HG02970 (cell line): ENCODE data around the gene TNIK.
"Not testable (repeated sequence)": the region's sequence is repeated elsewhere in the genome, so short reads cannot be mapped to it uniquely, and the experiment has no call there.

ENCODE experiments used
- ATAC-seq: cut with Tn5 transposase; IDR thresholded peaks from one replicate; pipeline ENCODE4 v1.9.1; 2021; ENCODE audit warnings: mild to moderate bottlenecking, moderate library complexity, moderate number of reproducible peaks; ENCODE audit not compliant: unreplicated experiment, low FRiP score

The TNIK gene

DNA sequence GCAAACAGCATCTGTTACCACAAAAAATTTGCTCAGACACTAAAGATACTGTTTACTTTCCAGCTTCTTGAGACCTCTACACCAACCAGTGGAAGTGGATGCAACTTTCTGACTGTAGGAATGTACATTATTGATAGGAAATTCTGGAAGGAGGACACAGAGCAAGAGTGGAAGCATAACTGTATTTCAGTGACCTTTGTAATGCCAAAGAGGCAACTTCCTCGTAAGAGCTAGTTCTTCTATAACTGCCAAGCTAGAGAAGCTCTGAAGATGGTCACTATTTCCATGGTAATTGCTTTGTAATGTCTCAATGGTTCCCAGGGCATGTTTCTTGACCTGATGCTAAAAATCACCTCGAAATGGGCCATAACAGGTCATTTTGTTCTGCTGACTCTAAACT is 337.3 kb downstream of the TNIK start:
- ATAC-seq, result no peak

DNA sequence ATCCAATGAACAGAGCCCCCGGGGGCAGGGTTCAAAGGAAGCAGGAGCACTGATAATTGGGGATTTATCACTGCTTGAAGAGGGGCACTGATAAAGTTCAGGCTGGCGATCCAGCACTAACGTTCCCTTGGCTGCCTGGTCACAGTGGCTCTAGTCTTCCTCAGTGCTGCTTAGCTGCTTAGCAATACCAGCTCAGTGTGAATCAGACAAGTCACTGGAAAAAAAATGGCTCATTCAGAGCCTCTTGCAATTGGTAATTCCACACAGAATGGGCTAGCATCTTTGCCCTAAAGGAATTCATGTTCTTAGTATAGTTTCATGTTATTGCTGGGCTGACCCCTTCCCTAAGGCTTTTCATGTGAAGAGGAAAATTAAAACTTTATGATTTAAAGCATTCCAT is 338.0 kb downstream of the TNIK start:
- no peak for ATAC-seq

DNA sequence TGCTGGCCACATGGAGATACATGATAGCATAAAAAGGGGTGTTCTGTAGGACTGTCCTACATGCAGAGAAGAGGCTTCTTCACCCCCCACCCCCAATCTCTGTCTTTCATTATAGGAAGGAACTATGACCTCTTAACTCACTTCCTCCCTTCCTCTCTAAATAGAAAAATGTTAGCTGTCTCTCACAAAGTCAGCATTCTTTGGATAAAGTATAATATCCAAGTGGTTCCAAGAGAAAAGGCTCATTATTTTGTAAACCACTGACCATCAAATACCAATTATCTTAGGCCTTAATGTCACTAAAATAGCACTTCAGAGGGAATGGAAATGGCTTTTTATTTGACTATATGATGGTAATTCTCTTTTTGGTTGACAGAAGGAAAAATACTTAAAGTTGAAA is 338.4 kb downstream of the TNIK start:
- no peak for ATAC-seq

DNA sequence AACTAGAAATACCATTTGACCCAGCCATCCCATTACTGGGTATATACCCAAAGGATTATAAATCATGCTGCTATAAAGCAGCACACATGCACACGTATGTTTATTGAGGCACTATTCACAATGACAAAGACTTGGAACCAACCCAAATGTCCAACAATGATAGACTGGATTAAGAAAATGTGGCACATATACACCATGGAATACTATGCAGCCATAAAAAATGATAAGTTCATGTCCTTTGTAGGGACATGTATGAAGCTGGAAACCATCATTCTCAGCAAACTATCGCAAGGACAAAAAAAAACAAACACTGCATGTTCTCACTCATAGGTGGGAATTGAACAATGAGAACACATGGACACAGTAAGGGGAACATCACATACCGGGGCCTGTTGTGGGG is 340.8 kb downstream of the TNIK start:
- not testable (repeated sequence) for ATAC-seq

DNA sequence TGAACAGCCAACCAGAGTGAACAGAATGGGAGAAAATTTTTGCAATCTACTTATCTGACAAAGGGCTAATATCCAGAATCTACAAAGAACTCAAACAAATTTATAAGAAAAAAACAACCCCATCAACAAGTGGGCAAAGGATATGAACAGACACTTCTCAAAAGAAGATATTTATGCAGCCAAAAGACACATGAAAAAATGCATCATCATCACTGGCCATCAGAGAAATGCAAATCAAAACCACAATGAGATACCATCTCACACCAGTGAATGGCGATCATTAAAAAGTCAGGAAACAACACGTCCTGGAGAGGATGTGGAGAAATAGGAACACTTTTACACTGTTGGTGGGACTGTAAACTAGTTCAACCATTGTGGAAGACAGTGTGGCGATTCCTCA is 341.2 kb downstream of the TNIK start:
- not testable (repeated sequence) for ATAC-seq

DNA sequence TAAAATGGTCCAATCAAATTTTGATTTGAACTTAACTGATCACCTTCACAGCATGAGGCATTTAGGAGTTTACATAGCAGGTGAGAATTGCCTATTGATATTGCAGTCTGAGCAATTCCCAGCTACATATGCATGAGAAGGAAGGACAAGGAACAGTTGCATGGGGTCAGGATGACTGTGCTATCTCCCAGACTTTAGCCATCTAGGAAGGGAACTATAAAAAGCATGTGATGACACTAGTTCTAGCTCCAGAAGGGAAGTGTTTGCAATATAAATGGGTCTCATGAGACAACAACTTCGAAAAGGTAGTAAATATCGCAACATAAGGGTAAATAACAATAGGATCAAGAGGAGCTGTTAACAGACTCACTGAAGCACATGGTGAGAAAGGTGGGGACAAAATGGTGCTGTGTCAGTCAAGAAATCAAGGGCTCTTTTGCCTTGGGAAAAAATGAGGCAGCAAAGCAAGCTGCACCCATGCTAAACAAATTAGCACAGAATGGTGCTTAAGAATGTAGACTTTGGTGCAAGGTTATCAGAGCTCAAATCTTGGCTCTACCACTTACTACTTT is 343.3 kb downstream of the TNIK start:
- ATAC-seq, result no peak

DNA sequence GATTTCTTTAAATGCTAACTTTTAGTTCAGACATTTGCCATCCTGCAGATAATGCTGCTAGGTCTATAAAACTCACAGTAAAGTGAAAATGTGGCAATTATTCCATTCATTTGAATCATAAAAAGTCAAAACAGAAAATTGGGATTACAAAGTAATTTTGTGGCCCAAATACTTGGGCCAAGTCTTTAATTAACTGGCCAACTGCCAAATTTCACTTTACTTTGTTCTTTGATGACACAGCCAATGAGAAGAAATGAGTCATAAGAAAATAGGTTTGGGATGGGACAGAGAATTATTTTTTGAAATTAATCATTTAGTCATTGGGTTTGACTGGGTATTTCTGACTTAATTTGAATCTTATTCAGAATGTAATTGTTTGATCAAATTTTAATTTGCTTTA is 343.8 kb downstream of the TNIK start:
- no peak for ATAC-seq

DNA sequence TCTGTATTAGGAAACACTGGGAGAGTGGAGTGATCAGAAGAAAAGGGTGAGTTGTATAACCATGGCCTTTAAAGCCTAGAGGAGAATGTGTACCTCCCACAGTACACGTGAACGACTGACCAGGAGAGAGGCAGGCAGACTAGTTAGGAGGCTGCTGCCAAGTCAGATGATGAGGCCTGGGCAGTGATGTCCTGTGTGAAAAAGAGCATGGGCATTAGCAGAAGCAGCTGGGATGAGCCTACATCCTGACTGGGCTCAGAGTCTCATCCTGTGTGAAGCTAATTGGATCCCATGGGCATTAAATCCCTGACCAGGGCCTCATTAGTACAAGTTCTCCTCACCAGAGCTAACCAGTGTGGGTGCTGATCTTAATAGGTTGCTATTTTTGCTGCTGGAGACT is 344.5 kb downstream of the TNIK start:
- no peak for ATAC-seq

DNA sequence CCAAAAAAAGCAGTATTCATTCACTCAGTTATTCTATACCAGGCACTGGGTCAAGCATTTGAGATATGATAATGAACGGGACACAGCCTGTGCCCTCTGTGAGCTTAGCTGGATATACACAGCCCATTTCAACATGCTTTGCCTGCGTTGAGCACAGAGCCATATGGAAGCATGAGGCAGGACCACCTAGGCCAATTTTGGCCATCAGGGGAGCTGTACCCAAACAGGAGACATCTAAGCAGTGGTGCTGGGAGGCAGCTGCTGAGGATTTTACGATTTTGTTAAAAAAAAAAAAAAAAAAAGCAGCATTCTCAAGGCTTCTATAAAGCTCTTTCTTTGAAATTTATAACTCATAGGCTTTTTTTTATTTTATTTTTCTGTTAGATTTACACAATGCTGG is 346.5 kb downstream of the TNIK start:
- ATAC-seq, result no peak

DNA sequence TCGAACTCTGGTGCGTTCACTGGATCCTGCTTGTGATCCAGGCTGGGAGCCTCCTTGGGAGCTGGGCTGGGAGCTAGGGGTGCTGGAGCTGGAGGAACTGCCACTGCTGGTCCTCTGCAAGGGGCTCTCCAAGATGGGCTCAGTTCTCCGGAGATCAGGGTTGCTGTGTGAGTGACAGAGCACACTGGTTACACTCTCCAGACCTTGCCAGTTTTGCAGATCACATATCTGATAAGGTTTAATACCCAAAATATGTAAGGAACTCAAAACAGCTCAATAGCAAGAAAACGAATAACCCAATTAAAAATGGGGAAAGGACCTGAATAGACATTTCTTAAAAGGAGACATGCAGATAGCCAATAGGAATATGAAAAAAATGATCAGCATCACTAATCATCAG is 349.5 kb downstream of the TNIK start:
- no peak for ATAC-seq

DNA sequence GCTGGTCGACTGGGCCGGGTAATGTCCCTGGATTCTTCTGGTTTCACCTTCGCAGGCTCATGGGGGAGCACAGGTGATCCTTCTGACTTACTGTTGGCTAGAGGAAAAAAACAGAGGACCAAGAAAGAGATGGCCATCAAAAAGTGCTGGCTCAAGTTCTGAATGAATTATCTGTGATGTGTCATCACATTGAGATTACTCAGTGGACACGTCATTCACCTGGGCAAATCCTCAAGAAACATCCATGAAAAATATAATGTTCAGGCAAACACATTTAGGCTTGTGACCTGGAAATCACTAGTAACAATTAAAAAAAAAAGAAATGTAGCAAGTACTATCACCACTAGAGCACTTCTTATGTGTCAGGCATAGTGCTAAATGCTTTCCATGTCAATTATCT is 352.1 kb downstream of the TNIK start:
- ATAC-seq, result no peak

DNA sequence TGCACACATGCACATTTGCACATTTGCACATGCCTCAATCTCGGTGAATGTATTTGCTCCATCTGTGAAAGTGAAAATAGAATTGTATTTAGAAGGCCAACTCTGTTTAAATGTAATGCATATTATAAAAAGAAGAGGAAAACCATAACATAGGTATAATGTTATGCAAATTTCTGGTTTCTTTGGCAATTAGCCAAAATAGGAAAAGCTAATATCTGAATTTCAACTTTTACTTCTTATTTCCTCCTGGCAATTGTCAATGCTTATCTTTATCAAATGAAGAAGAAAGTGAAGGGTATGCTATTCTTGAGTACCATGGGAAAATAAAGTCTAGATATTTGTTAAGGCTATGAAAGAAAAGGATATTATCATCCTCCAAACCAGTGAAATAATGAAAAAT is 357.0 kb downstream of the TNIK start:
- ATAC-seq, result no peak

DNA sequence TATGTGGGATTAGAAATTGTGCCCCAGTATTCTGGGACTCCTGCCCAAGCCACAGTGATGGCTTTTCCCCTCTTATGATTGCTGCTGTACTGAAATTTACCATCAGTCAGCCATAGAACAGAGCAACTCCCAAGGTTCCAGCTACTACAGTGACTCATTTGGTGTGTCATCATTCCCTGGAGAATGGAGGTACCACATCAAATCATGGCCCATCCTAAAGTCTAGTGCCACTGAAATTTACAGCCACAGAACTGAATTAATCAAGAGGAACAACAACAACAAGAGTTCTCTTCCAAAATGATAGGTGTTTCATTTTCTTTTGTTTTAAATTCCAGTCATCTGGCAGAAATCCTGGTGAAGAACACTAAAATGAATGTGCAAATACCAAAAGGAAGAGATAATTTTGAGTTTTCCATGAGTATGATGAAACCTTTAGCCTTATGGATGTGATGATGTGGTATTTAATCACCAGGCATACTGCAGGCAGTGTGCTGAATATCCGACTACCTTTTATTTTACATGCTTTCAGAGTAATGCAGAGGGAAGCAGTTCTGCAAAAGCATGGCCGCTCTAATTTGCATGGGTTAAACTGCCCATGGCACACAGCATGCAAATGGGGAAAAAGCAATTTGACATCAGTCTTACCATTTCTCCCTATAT is 358.1 kb downstream of the TNIK start:
- no peak for ATAC-seq

DNA sequence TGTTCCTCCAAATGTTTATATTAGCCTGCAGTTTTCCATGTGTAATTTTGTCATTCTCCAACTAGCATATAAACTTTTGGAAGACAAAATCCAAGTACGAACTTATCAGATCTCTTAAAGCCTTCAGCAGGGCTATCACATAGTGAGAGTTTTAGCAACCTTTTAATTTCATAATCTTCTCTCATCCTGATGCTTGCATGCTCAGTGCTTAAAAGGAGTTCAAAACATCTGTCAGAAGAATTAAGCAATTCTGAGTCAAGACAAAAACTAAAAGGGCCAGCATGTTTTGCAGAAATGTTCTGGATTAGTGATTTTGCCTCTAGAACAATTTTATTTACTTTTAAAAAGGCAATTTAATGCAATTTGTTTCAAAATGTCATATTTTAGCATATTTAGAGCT is 360.3 kb downstream of the TNIK start:
- no peak for ATAC-seq

DNA sequence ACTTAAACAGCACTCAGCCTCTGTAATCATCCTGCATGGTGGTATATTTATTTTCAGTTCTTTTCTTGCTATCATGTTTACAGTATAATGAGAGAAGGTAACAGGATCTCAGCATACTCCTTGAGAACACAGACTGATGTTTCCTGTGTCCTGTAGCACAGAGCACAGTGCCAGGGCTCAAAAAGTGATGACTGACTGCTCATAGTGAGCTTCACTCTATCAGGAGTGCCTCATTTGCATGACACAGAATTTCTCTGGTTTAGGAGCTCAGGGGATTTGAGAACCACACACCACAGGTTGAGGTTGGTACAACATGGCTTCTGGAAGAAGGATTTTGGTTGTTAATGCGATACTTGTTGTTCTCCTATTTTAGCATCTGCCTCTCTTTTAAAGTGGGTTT is 365.1 kb downstream of the TNIK start:
- no peak for ATAC-seq

DNA sequence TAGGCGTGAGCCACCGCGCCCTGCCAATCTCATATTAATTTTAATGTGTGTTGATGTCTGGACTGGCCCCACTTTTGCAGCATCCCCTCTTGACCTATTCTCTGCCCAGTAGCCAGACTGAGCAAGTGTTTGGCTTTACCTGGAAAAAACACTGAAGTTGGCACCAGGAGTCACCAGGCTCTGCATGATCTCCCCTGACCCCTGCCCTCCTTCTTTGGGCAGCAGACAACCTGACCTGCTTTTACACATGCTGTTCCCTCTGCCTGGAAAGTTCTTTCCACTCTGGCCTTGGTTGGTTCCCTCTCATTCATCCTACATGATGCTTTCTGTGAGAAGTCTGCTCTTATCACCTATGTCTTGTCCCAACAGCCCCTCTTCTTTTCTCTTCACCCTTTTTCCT is 365.8 kb downstream of the TNIK start:
- no peak for ATAC-seq

DNA sequence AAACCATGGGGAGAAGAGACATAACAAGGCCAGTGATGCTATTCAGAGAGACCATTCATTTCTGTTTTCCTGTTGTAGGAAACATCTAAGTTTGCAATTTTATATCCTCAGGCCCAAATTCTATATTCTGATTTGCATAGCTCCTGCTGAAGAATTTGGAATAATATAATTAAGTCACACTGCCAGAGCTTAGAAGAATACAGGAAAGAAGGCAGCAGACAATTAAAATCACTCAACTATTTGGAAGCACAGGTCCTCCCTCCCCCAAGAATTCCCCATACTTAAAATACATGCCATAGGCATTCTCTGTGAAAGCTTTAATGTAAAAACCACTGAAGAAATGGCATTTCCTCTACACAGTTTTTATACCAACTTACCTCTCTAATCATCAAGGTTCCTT is 366.7 kb downstream of the TNIK start:
- ATAC-seq, result no peak

DNA sequence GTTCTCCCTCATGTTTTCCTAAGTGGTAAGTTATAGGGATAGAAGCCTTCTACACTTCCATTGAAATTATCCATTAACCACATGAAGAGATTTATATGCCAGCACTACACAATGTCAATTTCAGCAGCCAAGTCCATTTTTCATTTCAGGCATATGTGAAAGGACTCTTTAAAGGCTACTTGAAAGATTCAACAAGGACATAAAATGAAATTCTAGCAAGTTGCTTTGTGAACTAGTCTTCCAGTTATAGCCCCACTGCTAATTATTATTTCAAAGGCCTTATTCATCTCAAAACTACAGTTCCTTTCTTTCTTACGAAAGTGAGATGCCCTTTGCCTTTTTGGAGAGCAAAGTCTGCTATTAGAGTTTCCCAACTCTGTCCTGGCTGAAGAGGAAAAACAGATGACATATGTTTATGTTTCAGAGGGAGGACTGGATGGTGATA is 367.7 kb downstream of the TNIK start:
- ATAC-seq, result no peak

DNA sequence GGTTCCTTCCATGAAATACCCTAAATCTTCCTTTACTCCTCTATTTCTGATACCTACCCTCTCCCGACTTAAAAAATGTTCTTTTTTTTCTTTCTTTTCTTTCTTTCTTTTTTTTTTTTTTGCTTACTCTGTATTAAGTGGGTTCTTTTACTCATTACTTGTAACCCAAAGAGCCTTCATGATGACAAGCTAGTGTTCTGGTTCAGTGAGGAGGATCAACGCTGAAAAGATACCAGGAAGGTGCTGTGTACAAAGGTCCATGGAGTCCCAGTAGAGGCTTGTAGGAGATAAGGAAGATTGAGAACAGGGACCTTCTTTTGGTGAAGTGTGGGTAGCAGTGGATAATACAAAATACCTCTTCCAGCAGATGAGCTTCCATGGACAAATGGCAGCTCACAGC is 369.9 kb downstream of the TNIK start:
- no peak for ATAC-seq

DNA sequence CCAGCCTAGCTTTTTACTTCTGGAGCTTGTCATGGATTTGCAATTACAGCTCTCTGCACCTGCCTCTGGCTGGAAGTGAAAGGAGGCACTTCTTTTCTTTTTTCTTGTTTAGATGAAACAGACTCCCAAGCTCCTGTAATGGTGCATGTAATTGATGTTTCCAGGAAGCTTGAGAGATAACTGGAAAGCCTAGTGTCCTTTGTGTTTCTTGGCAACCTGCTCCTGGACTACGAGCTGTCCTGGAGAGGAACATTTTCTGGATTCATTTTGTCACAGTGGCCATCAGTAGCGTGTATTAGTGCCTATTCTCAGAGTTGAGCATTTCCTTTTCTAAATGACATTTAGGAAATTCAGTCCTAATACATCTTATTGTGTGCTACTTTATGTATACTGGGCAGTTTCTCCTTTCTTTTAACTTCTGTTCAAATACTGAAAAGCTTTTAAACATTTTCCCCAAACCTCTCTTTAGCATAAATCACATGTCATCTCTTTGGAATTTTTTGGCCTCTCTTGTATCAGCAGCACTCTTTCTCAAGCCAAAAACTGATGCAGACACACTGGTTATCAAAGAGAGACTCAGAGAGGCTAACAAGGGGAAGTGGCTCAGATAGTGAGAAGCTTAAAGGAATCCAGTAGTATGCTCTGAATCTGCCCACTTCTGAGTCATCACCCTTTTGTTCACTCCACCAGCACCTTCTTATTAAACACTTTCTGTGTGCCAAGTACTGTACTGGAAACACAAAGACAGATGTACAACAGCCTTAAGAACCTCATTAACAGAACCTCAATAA is 371.0 kb downstream of the TNIK start:
- ATAC-seq, result no peak

DNA sequence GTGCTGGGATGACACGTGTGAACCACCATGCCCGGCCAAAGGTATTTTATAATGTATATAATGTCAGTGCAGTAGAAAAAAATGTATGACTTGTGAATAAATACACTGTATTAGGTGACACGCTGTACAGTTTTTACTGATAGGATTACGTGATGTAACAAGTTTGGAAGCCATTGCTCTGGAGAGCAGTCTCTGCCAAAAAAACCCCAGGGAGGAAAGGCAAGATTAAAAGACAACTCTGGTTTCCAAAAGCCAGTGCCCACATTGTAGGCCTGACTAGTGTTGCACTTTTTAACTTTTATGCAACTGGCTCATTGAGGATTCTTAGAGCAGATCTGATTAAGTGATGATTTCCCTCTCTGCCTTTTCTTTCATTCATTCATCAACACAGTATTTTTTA is 371.7 kb downstream of the TNIK start:
- no peak for ATAC-seq

DNA sequence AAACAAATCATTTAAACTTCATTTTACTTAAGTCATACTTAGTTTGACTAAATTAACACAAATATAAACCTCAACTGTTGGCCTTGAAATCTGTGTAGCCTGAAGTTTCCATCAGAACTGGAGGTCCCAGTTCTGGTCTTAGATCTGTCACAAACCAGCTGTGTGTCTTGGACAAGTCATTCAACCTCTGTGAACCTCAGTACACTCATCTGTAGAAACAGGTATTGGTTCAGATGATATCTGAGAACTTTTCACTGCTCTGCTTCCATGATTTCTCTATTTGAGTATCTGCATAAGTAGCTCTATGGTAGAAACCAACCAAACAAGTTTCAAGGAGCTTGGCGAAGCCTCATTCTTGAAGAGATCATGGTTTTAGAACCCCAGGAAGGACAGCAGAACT is 373.3 kb downstream of the TNIK start:
- no peak for ATAC-seq
